Prostate gland (tissue), 2 donors: Measurements from ENCODE around the gene TIMP2.

Experiments
- POLR2A ChIP-seq: fragments of 450-650 bp; IDR thresholded peaks from one replicate; pipeline ENCODE4 v1.6.1; 2016; ENCODE audit warnings: antibody characterized with exemption, mild to moderate bottlenecking
- POLR2AphosphoS5 ChIP-seq: sonication (generic); formaldehyde crosslinking; IDR thresholded peaks from one replicate; pipeline ENCODE4 v1.6.1; 2017; ENCODE audit warnings: antibody characterized with exemption
- TF ChIP-seq, protein P1 (sequence below), 4 experiments: fragments of 200-600 bp in 2 of 4; fragments of 450-650 bp in 2 of 4; sonication (generic) in 2 of 4; IDR thresholded peaks; 1 replicate in 3 of 4; 2 replicates in 1 of 4; pipeline ENCODE4 v1.5.1; 2016 to 2019; ENCODE audit warnings: antibody characterized with exemption in 4 of 4, mild to moderate bottlenecking in 2 of 4, moderate library complexity in 2 of 4

GRCh38 chr17:78901806-78902205 lies 23.4 kb downstream of the TIMP2 start:
- TF ChIP-seq, protein P1, sequence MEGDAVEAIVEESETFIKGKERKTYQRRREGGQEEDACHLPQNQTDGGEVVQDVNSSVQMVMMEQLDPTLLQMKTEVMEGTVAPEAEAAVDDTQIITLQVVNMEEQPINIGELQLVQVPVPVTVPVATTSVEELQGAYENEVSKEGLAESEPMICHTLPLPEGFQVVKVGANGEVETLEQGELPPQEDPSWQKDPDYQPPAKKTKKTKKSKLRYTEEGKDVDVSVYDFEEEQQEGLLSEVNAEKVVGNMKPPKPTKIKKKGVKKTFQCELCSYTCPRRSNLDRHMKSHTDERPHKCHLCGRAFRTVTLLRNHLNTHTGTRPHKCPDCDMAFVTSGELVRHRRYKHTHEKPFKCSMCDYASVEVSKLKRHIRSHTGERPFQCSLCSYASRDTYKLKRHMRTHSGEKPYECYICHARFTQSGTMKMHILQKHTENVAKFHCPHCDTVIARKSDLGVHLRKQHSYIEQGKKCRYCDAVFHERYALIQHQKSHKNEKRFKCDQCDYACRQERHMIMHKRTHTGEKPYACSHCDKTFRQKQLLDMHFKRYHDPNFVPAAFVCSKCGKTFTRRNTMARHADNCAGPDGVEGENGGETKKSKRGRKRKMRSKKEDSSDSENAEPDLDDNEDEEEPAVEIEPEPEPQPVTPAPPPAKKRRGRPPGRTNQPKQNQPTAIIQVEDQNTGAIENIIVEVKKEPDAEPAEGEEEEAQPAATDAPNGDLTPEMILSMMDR (IDR thresholded peaks at IDR 0.05) = no peak
- no peak for TF ChIP-seq POLR2A
- TF ChIP-seq POLR2AphosphoS5 = no peak
